OCI-LY7 (cell line): ENCODE results near the gene SPATA6L. TPM values are rescaled to one million over a fixed set of nuclear protein-coding genes. Genes with fewer than 3 reads are reported as not detected.

ENCODE experiments used
- BruUV-seq: library from RNA; stranded (reverse); fragments of 400-500 nt; replicated peaks from 2 replicates; lab custom pipeline; 2021; lab: Mats Ljungman, UMichigan
- CTCF ChIA-PET: fragments of 300-600 bp; sonication (Branson Sonifier 250); formaldehyde crosslinking; loops from one replicate; lab custom pipeline; 2022; ENCODE audit warnings: antibody characterized with exemption; ENCODE audit not compliant: unreplicated experiment; lab: Charles Lee
- POLR2A ChIA-PET: fragments of 300-600 bp; sonication (Branson Sonifier 250); formaldehyde crosslinking; loops from one replicate; lab custom pipeline; 2022; ENCODE audit warnings: antibody characterized with exemption; lab: Charles Lee
- DNase-seq: peaks from one replicate; pipeline ENCODE4 v3.0.0-alpha.2; 2015; ENCODE audit warnings: low spot score
- H2AFZ ChIP-seq: fragments of 200-600 bp; sonication (generic), shearing (Covaris generic); 2 replicates; pipeline ENCODE4 v1.6.1; 2014; ENCODE audit warnings: mild to moderate bottlenecking, antibody characterized with exemption, low read length, moderate library complexity
- H3K27ac ChIP-seq: fragments of 200-600 bp; sonication (generic); 2 replicates; pipeline ENCODE4 v1.5.1; 2014; ENCODE audit warnings: mixed run types, low read depth, mild to moderate bottlenecking, moderate library complexity, low read length, inconsistent platforms; ENCODE audit not compliant: poor library complexity, severe bottlenecking
- H3K36me3 ChIP-seq: fragments of 200-600 bp; sonication (generic); 2 replicates; pipeline ENCODE4 v1.6.1; 2014; ENCODE audit warnings: mild to moderate bottlenecking, antibody characterized with exemption, low read length, moderate library complexity, mixed read lengths; ENCODE audit not compliant: insufficient read depth
- H3K4me1 ChIP-seq: fragments of 200-600 bp; sonication (generic); 2 replicates; pipeline ENCODE4 v1.5.1; 2014; ENCODE audit warnings: mild to moderate bottlenecking, low read length; ENCODE audit not compliant: insufficient read depth, poor library complexity, severe bottlenecking
- H3K4me2 ChIP-seq: fragments of 200-600 bp; sonication (generic); 2 replicates; pipeline ENCODE4 v1.6.1; 2014; ENCODE audit warnings: mild to moderate bottlenecking, low read length
- H3K4me3 ChIP-seq: fragments of 200-600 bp; sonication (generic); 2 replicates; pipeline ENCODE4 v1.5.1; 2014; ENCODE audit warnings: mild to moderate bottlenecking, low read depth, low read length; ENCODE audit not compliant: poor library complexity, severe bottlenecking
- H3K79me2 ChIP-seq: fragments of 200-600 bp; sonication (generic); 2 replicates; pipeline ENCODE4 v1.6.1; 2016; ENCODE audit warnings: low read depth, mild to moderate bottlenecking, low read length, moderate library complexity, mixed read lengths; ENCODE audit not compliant: insufficient read depth
- H3K9me2 ChIP-seq: fragments of 200-600 bp; sonication (generic); 2 replicates; pipeline ENCODE4 v1.6.1; 2016; ENCODE audit warnings: mild to moderate bottlenecking, low read length, mixed read lengths; ENCODE audit not compliant: insufficient read depth
- H3K9me3 ChIP-seq: fragments of 200-600 bp; sonication (generic); 2 replicates; pipeline ENCODE4 v1.6.1; 2014; ENCODE audit warnings: mild to moderate bottlenecking, mixed run types, low read length, mixed read lengths
- H4K20me1 ChIP-seq: fragments of 200-600 bp; sonication (generic); 2 replicates; pipeline ENCODE4 v1.6.1; 2014; ENCODE audit warnings: mild to moderate bottlenecking, antibody characterized with exemption, low read length, moderate library complexity, mixed read lengths; ENCODE audit not compliant: insufficient read depth
- CTCF ChIP-seq: fragments of 200-600 bp; sonication (generic); conservative IDR thresholded peaks from 2 replicates; pipeline ENCODE4 v1.5.1; 2014; ENCODE audit warnings: mild to moderate bottlenecking, antibody characterized with exemption, low read length, moderate library complexity, mixed read lengths
- EZH2phosphoT487 ChIP-seq: fragments of 200-600 bp; sonication (generic); IDR thresholded peaks from 2 replicates; pipeline ENCODE4 v1.6.1; 2018; ENCODE audit warnings: low read depth, borderline replicate concordance, mild to moderate bottlenecking, mixed run types, antibody characterized with exemption, low read length, moderate library complexity, mixed read lengths
- intact Hi-C: fragments of 100-400 bp; cut with micrococcal nuclease; formaldehyde crosslinking; loops from one replicate; pipeline ENCODE4 v1.10.0; 2022; ENCODE audit not compliant: unreplicated experiment
- total RNA-seq, 2 experiments: library from RNA; depleted of rRNA in 1 of 2; stranded (reverse); fragments of >200 nt in 1 of 2; shearing (Covaris generic) in 1 of 2; gene quantifications; 2 replicates each; pipeline ENCODE4 v1.2.3, GENCODE V29; 2014 to 2022

Gene SPATA6L
- total RNA-seq, 2 experiments from 2014 or later, result 0.49 TPM; not detected in 1

DNA sequence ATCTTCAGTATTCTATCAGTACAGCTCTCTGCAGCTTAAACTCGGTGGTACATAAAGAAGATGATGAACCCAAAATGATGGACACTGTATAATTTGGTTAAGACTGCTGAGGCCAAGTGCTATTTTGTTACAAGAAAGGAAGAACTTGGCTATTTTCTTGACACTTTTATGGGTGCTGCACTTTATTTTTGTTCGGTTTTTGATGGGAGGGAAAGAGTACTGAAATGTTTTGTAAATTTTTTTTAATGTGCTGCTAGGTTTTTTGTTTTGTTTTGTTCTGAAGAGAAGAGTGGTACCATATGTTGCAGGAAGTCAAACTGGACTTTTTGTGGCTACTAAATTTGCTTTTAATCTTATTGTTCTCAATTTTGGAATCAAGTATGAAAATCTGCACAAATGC, 39.7 kb upstream of the SPATA6L start:
- Histone ChIP-seq H3K4me2 (no peak overlapping the region), H2AFZ (no peak overlapping the region), H3K4me3 (no peak overlapping the region), H4K20me1 (no peaks in the 10 kb centered on the region), H3K9me2 (no peaks in the 10 kb centered on the region), H3K36me3 (peaks cover 93% of the 10 kb centered on the region), H3K27ac (no peak overlapping the region), H3K4me1 (no peaks in the 10 kb centered on the region), H3K9me3 (no peaks in the 10 kb centered on the region), H3K79me2 (no peaks in the 10 kb centered on the region)
- intact Hi-C loops, result no loop called here
- no peak for TF ChIP-seq CTCF
- no peak for DNase-seq
- CTCF ChIA-PET, result no interaction called here
- POLR2A ChIA-PET, result interaction anchor here (0.9 to 1.2 kb wide), 3 partner anchors 9 to 40 kb away, joined by 3 read pairs; no protein-coding TSS in a partner anchor
- BruUV-seq, result TSS peak; percentile 27

DNA sequence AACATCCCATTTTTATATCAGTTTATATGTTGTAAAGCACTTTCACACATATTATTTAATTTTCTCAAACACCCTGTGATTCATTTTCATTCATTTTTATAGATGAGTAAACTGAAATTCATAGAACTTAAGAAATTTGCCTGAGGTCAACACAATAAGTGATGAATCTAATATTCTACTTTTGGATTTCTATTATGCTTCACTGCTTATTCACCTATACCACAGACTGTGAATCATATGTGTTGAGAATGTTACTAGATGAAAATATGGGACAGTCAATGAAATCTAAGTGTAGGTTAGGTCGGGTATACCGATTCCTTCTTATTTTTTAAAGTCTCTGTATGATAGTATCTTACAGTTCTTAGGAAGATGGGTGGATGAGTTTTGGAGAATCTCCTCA, 37.8 kb upstream of the SPATA6L start:
- Histone ChIP-seq H3K9me3 (no peaks in the 10 kb centered on the region), H3K4me2 (no peak overlapping the region), H3K9me2 (no peaks in the 10 kb centered on the region), H3K27ac (no peak overlapping the region), H4K20me1 (no peaks in the 10 kb centered on the region), H3K4me1 (no peaks in the 10 kb centered on the region), H2AFZ (no peak overlapping the region), H3K36me3 (peaks cover 91% of the 10 kb centered on the region), H3K79me2 (no peaks in the 10 kb centered on the region), H3K4me3 (no peak overlapping the region)
- ChIA-PET POLR2A (no interaction called here), CTCF (no interaction called here)
- TF ChIP-seq EZH2phosphoT487, result no peak
- TF ChIP-seq CTCF, result no peak
- intact Hi-C loops, result no loop called here
- no TSS peak for BruUV-seq
- no peak for DNase-seq

GRCh38 chr9:4701526-4701925, 35.2 kb upstream of the SPATA6L start:
- Histone ChIP-seq H4K20me1 (no peaks in the 10 kb centered on the region), H3K4me2 (no peak overlapping the region), H3K9me3 (no peaks in the 10 kb centered on the region), H3K4me3 (no peak overlapping the region), H3K36me3 (peaks cover 91% of the 10 kb centered on the region), H3K9me2 (no peaks in the 10 kb centered on the region), H3K79me2 (no peaks in the 10 kb centered on the region), H2AFZ (no peak overlapping the region), H3K27ac (no peak overlapping the region), H3K4me1 (no peaks in the 10 kb centered on the region)
- ChIA-PET POLR2A (interaction anchor here (0.6 to 0.7 kb wide), 4 partner anchors 139 to 646 kb away, joined by 3 to 4 read pairs (median 4); no protein-coding TSS in a partner anchor), CTCF (no interaction called here)
- intact Hi-C loops, result no loop called here
- TF ChIP-seq CTCF, result no peak
- TF ChIP-seq EZH2phosphoT487, result no peak
- BruUV-seq, result no TSS peak
- no peak for DNase-seq
